ENCODE results near the gene LIMS1. TPM values are rescaled to one million over a fixed set of nuclear protein-coding genes. Genes with fewer than 3 reads are reported as not detected.

LIMS1 gene
- total and polyA plus RNA-seq, 10 donors: 8.9 to 104 (median 61.2) TPM

DNA sequence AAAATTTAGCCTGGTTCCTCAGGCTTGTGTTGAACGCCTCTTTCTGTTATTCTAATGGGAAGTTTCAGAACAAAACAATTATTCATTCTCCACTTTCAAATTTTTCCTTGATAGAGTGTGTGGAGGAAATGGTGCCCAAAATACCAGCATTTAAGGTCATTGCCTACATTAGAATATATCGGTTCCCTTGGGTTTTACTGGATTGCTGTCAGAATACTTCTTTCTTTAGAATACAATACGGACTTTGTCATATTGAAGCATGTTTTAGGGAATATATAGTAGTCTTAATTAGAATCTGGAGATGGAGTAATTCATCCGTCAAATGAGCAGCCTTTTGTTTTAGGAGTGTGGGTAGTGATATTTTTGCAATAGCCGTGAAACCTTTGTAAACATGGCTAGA, 13.3 kb downstream of the LIMS1 start:
- H3K27me3 ChIP-seq (replicated peaks in 1 of 7): no peaks in the 10 kb centered on the region
- H3K4me1 ChIP-seq: peaks cover 0 to 8% (median 0%) of the 10 kb centered on the region in 6 donors
- no peaks in the 10 kb centered on the region for H3K9me3 ChIP-seq
- intact Hi-C loops (cut with DNase I; ENCODE audit: low total_unique reads): no loop called here
- H3K27ac ChIP-seq: no peak overlapping the region
- 80 to 92% (median 85%) methylated on average over 5 of the region's 5 CpGs for WGBS, 5 donors
- H3K36me3 ChIP-seq: no peaks in the 10 kb centered on the region
- no peak for DNase-seq
- TF ChIP-seq, protein P1, sequence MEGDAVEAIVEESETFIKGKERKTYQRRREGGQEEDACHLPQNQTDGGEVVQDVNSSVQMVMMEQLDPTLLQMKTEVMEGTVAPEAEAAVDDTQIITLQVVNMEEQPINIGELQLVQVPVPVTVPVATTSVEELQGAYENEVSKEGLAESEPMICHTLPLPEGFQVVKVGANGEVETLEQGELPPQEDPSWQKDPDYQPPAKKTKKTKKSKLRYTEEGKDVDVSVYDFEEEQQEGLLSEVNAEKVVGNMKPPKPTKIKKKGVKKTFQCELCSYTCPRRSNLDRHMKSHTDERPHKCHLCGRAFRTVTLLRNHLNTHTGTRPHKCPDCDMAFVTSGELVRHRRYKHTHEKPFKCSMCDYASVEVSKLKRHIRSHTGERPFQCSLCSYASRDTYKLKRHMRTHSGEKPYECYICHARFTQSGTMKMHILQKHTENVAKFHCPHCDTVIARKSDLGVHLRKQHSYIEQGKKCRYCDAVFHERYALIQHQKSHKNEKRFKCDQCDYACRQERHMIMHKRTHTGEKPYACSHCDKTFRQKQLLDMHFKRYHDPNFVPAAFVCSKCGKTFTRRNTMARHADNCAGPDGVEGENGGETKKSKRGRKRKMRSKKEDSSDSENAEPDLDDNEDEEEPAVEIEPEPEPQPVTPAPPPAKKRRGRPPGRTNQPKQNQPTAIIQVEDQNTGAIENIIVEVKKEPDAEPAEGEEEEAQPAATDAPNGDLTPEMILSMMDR (IDR thresholded peaks at IDR 0.05 in 8 of 11, conservative IDR thresholded peaks at IDR 0.05 in 3 of 11): no peak
- H3K4me3 ChIP-seq: no peak overlapping the region

GRCh38 chr2:108548208-108549003, 14.1 kb downstream of the LIMS1 start:
- no peaks in the 10 kb centered on the region for H3K36me3 ChIP-seq
- no peak overlapping the region for H3K4me3 ChIP-seq
- peaks cover 0 to 15% (median 0%) of the 10 kb centered on the region in 6 donors for H3K4me1 ChIP-seq
- no peaks in the 10 kb centered on the region for H3K27me3 ChIP-seq (replicated peaks in 1 of 7)
- TF ChIP-seq POLR2AphosphoS5 (IDR thresholded peaks at IDR 0.05) (no peak), POLR2A (IDR thresholded peaks at IDR 0.05) (no peak)
- TF ChIP-seq, protein P1 (IDR thresholded peaks at IDR 0.05 in 8 of 11, conservative IDR thresholded peaks at IDR 0.05 in 3 of 11): no peak
- 72 to 85% (median 77%) methylated on average over 9 of the region's 9 CpGs for WGBS, 5 donors
- no peak for DNase-seq
- intact Hi-C loops (cut with DNase I; ENCODE audit: low total_unique reads): no loop called here
- H3K9me3 ChIP-seq: no peaks in the 10 kb centered on the region
- H3K27ac ChIP-seq: no peak overlapping the region

GRCh38 chr2:108552566-108552965, 18.3 kb downstream of the LIMS1 start:
- 73 to 88% (median 84%) methylated on average over 2 of the region's 2 CpGs for WGBS, 5 donors
- Histone ChIP-seq H3K4me3 (no peak overlapping the region), H3K4me1 (peaks cover 0 to 28% (median 0%) of the 10 kb centered on the region in 6 donors), H3K27ac (peak overlapping the region in 3 of 8 donors; percentile 3 to 52 (median 42)), H3K36me3 (no peaks in the 10 kb centered on the region), H3K9me3 (no peaks in the 10 kb centered on the region), H3K27me3 (replicated peaks in 1 of 7) (no peaks in the 10 kb centered on the region)
- DNase-seq: no peak
- intact Hi-C loops (cut with DNase I; ENCODE audit: low total_unique reads): no loop called here
- TF ChIP-seq POLR2AphosphoS5 (IDR thresholded peaks at IDR 0.05): no peak
- TF ChIP-seq, protein P1 (IDR thresholded peaks at IDR 0.05 in 8 of 11, conservative IDR thresholded peaks at IDR 0.05 in 3 of 11): no peak

GRCh38 chr2:108553209-108553919, 19.1 kb downstream of the LIMS1 start:
- DNase-seq: no peak
- peak overlapping the region in 5 of 8 donors; percentile 28 to 52 (median 42) for H3K27ac ChIP-seq
- no peaks in the 10 kb centered on the region for H3K36me3 ChIP-seq
- H3K4me1 ChIP-seq: peaks cover 0 to 28% (median 0%) of the 10 kb centered on the region in 6 donors
- no peak for TF ChIP-seq POLR2AphosphoS5 (IDR thresholded peaks at IDR 0.05)
- no peak for TF ChIP-seq POLR2A (IDR thresholded peaks at IDR 0.05)
- TF ChIP-seq, protein P1 (IDR thresholded peaks at IDR 0.05 in 8 of 11, conservative IDR thresholded peaks at IDR 0.05 in 3 of 11): no peak
- intact Hi-C loops (cut with DNase I; ENCODE audit: low total_unique reads): no loop called here
- no peaks in the 10 kb centered on the region for H3K27me3 ChIP-seq (replicated peaks in 1 of 7)
- H3K9me3 ChIP-seq: no peaks in the 10 kb centered on the region
- H3K4me3 ChIP-seq: no peak overlapping the region
- 76 to 86% (median 83%) methylated on average over 7 of the region's 7 CpGs for WGBS, 5 donors
